C4-2B (cell line): ENCODE results near the gene ABHD16B.

Experiments
- ZFX ChIP-seq: fragments of 450-650 bp; IDR thresholded peaks from 2 replicates; pipeline ENCODE4 v1.6.1; 2017
- TF ChIP-seq, protein P1 (sequence below): fragments of 450-650 bp; conservative IDR thresholded peaks from 2 replicates; pipeline ENCODE4 v1.5.1; 2017; ENCODE audit warnings: mild to moderate bottlenecking

- no peak for TF ChIP-seq ZFX
- TF ChIP-seq, protein P1, sequence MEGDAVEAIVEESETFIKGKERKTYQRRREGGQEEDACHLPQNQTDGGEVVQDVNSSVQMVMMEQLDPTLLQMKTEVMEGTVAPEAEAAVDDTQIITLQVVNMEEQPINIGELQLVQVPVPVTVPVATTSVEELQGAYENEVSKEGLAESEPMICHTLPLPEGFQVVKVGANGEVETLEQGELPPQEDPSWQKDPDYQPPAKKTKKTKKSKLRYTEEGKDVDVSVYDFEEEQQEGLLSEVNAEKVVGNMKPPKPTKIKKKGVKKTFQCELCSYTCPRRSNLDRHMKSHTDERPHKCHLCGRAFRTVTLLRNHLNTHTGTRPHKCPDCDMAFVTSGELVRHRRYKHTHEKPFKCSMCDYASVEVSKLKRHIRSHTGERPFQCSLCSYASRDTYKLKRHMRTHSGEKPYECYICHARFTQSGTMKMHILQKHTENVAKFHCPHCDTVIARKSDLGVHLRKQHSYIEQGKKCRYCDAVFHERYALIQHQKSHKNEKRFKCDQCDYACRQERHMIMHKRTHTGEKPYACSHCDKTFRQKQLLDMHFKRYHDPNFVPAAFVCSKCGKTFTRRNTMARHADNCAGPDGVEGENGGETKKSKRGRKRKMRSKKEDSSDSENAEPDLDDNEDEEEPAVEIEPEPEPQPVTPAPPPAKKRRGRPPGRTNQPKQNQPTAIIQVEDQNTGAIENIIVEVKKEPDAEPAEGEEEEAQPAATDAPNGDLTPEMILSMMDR: no peak
Measured at GRCh38 chr20:63891061-63892002, 30.0 kb downstream of the ABHD16B start.
